Stimulated activated CD8-positive, alpha-beta memory T cell treated with anti-CD3 and anti-CD28 coated beads, Interleukin-7, amount 100 ng/mL, for 4 hours (primary cell): Measurements from ENCODE around the gene CAST.
"Not testable (repeated sequence)": the region's sequence is repeated elsewhere in the genome, so short reads cannot be mapped to it uniquely, and the experiment has no call there.

Experiments used
- DNase-seq, 2 donors: peaks; one replicate each; pipeline ENCODE4 v3.0.0-alpha.2; 2020; ENCODE audit warnings: low read depth in 2 of 2

The CAST gene

DNA sequence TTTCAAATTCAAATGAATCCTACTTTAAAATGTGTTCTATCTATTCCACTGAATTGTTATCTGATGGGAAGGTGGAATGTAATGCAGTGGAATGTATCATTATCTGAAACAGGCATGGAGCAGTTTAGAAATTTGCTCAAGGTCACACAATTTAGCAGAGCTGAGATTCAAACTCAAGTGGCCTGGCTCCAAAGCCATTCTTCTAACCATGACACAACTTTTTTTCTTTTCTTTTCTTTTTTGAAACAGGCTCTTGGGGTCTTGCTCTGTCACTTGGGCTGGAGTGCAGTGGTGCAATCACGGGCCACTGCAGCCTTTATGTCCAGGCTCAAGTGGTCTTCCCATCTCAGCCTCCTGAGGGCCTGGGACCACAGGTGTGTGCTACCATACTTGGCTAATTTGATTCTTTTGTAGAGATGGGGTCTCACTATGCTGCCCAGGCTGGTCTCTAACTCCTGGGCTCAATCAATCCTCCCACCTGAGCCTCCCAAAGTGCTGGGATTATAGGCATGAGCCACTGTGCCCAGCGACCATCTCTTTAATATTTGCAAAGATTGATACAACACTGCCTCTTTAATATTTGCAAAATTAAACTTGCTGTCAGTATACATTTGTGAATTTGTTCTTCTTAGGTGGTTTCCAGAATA lies 50.0 kb downstream of the CAST start:
- DNase-seq, result no peak

DNA sequence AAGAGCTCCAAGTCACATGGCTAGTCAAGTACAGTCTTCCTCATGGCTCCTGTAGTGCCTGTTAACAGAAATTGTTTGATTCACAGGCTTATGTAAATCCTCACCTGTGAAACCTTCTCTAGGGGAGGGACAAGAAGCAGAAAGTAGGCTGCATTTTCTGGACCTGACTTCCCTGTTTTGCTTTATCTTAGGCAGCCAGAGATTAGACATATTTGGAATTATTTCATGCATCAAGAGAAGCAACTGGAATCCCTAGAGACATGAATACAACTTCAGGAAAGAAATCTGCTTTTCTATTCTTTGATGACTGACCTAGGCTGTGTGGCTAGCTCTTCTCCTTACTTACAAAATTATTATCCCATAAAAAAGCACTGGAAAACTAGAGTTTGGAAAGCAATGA lies 52.3 kb downstream of the CAST start:
- DNase-seq, result no peak

DNA sequence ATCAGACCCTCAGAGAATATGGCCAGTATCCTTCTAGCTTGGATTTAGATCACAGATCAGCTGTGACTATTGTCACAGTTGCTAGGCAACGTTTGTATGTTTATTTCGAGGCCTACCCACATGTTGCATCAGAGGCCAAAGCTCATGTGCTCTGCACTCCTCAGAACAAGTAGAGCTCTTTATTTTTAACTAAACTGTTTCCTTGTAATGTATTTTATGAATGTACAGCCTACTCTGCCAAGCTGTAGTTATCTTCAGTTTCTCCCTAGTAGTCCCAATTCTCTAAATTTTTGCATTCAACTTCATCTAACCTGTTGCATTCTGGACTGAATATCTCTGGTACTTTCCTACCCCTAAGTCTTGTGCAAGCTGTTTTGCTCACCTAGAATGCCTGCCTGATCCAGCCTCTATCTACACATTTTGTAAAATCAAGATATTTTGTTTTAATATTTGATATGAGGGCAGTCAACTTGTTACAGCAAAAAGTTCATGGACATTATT lies 52.8 kb downstream of the CAST start:
- DNase-seq, result peak; percentile 7 to 36

DNA sequence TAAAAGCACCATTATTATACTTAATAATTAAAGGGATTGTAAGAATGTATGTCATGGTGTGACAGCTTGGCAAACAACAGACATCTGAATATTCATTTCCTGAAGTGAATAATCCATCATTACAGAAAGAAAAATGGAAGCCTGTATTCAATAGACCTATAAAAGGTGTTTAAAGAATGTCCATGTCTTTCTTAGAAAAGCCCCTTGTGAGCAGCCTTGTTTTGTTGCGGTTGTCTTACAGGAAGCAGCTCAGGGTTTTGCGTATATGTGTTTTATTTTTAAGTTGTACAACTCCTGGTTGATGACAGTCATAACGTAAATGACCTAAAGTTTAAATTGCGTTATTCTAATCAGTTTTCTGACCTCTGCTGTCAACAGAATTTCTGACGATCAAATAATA lies 53.8 kb downstream of the CAST start:
- no peak for DNase-seq

DNA sequence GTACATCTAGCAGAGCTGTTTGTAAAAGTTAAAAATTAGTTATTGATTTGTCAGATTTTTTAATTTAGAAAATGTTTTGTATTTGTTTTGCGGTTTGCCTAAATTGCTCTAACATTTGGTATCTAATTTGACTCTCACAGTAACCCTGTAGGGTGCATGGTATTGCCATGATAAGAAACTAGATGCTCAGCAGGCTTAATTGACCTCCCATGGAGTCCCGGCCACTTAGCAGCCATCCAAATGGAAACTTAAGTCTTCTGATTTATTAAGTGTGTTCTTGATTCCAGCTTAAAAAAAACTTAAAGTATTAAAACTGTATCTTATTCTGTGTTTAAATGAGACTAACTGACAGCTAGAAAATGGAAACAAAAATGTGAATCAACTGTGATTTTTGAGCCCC lies 54.5 kb downstream of the CAST start:
- no peak for DNase-seq

DNA sequence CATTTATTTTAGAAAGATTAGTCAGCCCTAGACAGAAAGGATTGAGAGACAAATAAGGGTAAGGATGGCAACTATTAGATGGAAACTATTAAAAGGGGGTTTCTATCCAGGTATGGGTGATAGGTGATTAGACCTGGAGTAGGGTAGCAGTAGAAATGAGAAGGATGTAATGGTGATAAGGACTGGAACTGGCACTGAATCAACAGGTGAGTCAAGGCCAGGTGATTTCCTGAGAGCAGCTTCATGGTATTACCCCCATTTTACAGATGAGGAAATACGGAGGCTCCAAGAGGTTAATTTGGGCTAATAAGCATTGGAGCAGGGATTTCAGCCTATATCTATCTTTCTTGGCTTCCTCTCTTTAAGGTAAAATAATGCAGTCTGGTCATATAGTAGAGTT lies 55.7 kb downstream of the CAST start:
- no peak for DNase-seq

DNA sequence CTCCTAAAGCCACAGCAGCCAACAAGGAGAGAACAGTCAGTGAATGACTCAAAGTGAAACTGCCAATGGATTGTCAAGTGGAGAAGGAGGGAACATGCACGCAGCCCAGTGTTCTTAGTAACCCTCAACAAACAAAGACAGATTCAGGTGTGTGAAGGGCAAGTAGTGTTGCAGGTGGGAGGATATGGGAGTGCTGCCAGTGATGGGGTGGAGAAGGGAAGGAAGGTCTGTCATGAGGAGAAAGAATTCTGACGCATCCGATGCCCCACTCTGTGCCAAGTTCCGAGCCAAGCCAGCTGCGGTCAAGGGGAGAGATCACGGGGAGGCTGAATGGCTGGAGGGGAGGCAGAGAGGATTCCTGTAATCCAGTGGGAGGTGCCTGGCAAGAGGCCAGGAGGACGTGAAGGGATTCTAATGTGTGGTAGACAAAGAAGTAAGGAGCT lies 56.5 kb downstream of the CAST start:
- no peak for DNase-seq

DNA sequence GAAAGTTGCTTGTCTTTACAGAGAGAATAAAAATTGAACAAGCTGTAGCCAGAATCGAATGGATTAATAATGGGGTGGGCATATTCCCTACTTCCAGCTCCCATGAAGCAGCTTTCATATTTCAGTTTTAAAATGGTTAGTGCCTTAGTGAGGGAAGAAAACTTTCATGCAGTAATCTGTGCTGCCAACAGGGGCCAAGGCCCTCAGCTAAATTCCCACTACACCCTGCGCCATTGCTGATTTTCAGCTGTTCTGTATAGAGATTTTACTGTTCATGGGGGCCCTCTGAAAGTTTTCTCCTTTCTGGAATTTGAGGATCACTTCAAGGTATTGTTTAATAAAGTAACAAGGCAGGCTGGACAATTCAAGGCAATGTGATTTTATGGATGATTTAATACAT lies 58.2 kb downstream of the CAST start:
- DNase-seq, result no peak

DNA sequence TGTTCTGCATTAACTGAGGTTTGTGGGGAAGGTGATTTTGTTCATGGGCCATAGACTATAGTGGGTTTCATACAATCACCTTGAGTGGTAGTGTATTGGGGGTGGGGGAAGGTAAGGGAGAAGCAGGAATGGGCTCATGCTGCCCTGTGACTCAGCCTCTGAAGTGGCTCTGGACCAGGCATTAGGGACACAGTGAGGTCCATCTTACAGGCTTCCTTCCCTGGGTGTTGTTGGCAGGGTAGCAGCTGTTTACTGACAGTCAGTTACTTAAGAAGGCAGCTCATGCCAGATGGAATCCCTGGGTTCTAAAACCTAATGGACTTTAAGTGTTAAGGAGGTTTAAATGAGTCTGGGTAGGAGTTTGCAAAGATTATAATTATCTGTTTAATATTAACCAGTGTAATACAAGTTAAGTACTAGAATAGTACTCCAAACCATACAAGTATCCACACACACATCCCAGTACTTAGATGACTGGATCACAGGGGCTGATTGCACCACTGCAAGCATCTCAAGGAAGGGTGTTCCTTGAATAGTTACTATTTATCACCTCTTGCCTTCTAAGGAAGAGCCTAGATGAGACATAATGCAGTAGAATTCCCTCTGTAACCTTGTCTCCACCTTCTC lies 59.3 kb downstream of the CAST start:
- no peak for DNase-seq

DNA sequence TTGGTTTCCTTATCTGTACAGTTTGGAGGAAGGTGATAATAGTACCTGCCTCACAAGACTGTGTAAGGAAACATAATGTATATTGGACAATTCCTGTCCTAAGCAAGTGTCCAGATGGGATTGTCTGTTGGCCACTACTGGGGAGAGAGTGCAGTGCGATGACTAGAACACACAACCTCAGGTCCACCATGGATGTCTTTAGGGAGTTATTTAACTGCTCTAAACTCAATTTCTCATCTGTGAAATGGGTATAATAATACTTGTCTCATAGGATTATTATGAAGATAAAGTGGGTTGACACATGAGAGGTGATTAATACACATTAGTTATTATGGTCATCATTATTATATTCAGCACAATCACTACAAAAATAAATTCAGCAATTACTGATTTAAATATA lies 63.1 kb downstream of the CAST start:
- DNase-seq, result no peak

DNA sequence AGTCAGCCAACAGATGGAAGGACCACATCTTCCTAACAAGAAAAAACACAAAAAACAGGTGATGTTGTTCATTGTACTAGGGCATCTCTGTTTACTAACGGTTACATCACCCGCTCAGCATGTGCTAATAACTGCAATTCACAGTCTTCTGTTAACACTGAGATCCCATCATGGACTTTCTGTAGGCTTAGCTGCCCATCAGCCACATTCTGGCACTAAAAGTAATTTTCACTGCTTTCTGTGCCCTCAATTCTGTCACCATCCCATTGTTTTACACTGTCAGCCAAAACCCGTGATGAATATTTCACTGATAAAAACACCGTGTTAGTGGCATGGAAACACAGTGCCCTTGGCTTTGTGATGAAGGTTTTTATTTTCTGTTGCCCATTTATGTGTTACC lies 64.6 kb downstream of the CAST start:
- DNase-seq, result no peak

DNA sequence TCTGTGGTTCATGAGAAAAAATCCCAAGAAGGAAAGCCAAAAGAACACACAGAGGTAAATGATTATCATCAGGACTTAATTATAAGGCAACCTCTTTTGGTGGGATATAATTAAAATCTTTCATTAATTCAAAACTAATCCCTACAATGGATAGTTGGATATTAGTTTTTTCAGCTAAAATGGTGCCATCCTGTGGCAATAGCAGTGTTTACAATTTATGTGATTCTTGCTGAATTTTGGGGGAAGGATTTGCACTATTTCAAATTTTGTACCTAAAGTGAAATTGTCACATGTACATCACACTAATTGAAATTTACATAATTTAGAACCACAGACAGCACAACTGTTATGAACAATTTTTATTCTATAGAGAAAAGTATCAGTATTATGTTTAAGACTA lies 67.0 kb downstream of the CAST start:
- DNase-seq, result no peak

DNA sequence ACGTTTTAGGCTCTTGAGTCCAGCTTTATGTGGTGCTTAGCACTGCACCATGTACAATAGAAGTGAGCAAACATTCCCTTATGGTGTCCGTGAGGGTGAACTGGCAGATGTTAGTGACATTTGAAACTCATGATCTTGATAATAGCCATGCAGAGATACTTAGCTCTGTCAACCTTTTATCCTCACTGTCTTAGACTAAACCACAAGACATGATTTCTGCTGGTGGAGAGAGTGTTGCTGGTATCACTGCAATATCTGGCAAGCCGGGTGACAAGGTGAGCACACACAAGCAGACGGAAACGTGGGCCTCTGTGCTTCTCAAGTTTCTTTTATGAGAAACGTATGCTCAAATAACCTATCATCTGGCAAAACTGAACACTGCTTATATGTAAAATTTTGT lies 68.4 kb downstream of the CAST start:
- DNase-seq, result no peak

DNA sequence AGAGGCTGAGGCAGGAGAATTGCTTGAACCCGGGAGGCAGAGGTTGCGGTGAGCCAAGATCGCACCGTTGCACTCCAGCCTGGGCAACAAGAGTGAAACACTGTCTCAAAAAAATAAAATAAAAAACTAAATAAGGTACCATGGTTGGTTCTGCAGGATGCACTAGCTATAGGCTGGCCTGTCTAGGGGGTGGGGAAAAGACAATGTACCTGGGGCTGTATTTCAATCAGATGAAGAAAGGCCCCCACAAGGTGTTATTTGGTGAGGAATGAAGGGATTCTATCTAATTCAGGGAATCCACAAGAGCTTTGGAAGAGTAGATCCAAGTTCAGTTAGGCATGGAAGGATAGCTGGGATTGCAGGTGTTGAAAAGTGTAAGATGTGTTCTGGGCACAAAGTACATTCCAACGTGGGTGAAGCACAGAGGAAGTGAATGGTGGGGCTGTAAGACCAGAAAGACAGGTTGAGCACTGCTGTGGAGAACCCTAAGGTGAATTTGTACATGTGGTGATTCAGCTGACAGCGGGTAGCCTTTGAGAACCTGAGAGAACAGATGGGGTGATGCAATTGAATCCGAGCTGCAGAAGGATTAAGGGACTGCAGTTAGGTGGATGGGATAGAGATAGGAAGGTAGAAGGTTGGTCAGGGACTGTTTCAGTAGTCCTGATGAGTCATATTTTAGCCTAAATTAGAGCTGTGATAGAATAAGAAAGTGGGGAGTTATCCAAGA lies 71.8 kb downstream of the CAST start:
- DNase-seq, result no peak

DNA sequence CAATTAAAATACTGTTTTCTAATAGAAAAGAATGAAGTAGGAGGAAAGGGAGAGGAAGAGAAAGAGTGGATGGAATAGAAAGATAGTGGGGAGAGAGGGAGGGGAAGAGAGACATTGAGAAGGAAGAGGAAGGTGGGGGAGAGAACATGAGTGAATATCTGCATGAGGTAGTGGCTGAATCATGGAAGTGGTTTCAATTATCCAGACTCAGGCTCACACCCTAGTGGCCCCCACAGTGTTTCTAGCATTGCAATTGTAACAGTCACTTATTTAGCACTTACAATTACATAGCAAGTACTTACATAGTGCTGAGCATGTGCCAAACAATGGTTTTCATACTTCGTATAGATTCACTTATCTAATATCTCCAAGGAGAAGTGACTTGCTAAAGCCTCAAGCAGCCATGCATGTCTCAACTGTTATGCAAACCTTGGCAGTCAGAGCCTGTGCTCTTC lies 72.7 kb downstream of the CAST start:
- DNase-seq, result no peak

DNA sequence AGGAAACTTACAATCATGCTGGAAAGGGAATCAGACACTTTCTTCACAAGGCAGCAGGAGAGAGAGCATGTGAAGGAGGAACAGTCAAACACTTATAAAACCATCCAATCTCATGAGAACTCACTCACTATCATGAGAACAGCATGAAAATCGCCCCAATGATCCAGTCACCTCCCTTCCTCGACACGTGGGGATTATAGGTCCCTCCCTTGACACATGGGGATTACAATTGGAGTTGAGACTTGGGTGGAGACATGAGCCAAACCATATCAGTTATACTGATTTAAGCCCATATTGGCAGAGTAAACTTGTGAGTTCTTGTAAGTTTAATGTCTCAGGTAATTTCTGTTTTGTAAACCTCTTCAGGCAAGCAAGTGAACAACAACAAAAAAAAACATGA lies 74.8 kb downstream of the CAST start:
- DNase-seq, result no peak

DNA sequence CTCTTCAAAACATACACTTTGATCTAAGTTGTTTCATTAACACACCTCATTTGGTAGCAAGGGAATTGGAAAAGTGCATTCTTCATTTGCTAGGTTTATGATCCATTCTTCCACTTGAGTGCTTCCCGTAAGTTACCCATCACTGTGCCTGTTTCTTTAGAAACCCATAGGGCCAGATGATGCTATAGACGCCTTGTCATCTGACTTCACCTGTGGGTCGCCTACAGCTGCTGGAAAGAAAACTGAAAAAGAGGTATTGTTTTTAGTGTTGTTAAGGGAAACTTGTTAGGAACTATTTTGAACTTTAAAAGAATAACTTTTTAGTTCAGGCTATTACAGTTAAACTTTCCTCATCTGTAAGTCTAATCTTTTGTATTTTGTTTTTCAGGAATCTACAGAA lies 78.9 kb downstream of the CAST start:
- no peak for DNase-seq

DNA sequence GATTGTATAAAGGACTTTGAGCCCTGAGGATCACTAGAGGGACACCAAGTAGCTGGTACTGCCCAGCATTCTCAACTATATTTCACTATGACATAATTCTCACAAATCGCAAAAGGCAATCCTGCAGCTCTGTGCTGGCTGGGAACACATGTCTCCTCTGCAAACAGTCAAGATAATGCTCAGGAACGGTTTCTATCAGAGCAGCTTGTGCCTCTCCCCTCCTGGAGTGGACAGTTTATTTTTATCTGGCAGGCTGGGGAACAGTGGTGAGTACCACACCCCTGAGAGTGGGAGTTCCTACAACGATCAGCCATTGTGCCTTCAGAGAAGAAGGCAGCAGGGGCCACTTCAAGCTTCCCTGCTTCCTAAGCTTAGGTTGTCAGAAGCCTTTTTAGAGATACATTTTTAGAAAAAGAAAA lies 79.7 kb downstream of the CAST start:
- no peak for DNase-seq

DNA sequence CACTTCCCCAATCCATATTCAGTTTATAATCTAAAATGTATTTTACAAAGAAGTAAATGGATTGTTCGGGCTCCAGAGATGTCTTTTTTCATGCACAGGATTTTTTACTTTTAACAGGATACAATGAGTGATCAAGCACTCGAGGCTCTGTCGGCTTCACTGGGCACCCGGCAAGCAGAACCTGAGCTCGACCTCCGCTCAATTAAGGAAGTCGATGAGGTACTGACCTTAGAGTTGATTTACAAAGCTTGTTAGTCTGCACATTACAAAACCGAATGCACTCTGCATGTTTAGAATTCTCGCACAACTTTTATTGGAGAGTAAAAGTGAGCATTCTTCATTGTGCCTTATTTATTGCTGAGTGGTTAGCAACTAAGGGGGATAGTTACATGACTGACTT lies 80.4 kb downstream of the CAST start:
- no peak for DNase-seq

DNA sequence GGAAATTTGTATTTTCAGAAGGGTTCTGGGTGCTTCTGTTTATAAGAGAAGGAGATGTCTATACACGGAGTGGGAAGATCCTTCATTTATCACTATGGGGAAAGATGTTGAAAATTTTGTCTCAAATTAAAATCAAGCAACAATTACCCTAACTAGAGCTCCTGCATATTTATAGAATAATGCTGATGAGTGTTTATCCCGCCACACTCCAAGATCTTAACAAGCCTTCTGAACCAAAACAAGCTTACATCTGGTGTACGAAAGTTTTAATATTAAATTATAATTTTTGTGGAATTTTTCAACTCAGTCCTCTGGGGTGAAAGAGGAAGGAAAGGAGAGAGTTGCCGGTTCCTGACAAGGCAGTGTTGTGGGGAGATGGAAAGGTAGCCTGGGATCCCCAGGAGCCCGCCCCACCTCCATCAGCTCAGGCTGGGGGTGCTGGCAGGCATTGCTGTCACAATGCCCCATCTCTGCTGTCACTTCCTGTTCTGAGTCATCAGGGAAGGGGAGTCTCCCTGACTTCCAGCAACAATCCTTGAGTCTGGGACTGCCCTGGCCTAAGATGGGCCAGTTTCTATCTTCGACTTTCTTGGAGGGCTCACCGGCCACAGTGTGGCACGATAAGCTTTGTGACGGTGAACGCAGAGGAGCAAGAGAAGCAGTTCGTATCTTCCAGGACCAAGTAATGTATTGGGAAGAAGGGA lies 81.0 kb downstream of the CAST start:
- DNase-seq, result no peak

DNA sequence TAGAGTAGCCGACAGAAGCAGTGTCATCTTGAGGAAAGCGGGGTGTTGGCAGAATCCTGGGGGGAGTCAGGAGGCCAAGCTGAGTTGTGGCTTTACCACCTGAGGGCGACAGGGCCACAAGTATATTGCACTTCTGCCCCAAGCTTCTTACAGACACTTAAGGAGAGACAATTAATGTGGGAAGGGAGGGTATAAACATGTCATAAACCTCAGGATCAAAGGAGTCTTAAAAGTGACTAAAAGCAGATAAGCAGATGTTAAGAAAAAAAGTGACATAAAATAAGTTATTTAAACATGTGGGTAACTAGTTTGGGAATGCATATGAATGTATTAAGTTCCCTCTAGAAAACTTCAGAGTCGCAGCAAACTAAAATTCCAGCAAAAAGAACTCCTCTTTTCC lies 81.6 kb downstream of the CAST start:
- no peak for DNase-seq

DNA sequence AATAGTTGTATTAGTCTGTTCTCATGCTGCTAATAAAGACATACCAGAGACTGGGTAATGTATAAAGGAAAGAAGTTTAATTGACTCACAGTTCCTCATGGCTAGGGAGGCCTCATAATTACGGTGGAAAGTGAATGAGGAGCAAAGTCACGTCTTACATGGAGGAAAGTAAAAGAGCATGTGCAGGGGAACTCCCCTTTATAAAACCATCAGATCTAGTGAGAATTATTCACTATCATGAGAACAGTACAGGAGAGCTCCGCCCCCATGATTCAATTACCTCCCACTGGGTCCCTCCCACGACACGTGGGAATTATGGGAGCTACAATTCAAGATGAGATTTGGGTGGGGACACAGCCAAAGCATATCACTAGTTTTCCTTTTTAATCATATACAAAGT lies 82.0 kb downstream of the CAST start:
- not testable (repeated sequence) for DNase-seq
